Activated effector memory CD4-positive, alpha-beta T cell treated with anti-CD3 and anti-CD28 coated beads, Interleukin-2, amount 50 U/mL, for 16 hours (primary cell): ENCODE measurements around the gene SLC34A3.

Experiments
- DNase-seq: peaks from one replicate; pipeline ENCODE4 v3.0.0-alpha.2; 2020

The SLC34A3 gene

DNA sequence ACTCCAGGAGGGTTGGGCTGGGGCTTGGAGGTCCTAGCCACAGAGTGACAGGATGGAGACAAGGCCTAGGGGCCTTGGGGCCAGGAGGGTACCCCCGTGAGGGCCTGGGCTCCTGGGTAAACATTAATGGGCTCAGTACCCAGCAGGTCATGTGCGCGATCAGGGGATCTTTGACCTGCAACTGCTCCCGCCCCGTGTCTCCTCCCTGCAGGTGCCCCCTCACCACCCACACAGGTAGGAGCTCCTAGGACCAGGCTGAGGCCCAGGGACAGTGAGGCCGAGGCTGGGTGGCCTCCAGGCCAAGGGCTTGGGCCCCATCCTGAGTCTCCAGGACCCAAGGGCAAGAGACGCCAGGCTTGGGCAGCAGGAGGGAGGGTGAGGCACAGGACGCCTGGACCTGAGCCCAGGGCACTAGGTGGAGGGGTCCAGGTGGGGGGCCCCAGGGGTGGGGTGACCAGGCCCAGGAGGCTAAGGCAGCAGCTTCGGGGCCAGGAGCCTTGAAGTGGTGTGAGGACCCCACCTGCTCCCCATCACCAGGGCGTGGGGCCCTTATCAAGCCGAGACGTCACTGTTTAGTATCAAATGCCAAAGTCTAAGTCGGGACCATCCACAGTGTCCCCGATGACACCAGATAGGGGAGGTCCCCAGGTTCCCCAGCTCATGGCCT, at the start of gene SLC34A3:
TSS of gene SLC34A3 (plus strand) at position 197 of the 667 bp plus-strand sequence. CDS start 802 bp downstream, outside the sequence.
- no peak for DNase-seq

DNA sequence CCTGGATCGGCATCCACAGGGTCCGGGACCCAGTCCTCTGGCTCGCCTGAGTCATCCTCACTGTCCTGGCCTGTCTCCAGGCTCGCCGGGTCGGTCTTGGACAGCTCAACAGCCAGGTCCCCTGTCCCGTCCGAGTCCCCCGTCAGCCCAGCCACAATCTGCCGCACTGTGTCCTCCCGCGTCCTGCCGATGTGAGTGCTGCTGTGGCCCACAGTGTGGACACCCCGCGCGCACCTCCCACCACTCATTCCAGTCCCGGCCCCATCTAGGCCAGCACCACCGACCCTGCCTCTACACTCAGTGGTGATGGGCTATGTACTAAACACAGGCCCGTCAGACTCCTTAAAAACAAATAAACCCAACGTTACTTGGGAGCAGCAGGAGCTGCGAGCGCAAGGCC, 49.0 kb upstream of the SLC34A3 start:
- no peak for DNase-seq

DNA sequence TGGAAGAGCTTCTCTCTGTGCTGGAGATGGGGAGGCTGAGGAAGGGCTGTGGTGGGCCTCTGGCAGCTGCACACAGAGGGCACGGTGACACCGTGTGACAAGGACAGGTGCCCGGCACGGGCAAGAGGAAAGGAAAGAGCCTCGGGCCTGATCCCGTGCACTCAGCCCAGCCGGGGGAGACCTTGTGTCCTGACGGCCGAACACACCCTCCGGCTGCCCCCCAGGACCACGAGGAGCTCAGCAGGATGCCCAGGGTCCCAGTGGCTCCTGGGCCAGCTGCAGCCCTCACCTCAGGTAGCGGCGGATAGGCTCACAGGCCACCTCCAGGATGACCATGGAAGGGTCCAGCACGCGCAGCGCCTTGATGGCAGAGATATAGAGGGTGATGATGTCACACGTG, 47.9 kb upstream of the SLC34A3 start:
- no peak for DNase-seq

DNA sequence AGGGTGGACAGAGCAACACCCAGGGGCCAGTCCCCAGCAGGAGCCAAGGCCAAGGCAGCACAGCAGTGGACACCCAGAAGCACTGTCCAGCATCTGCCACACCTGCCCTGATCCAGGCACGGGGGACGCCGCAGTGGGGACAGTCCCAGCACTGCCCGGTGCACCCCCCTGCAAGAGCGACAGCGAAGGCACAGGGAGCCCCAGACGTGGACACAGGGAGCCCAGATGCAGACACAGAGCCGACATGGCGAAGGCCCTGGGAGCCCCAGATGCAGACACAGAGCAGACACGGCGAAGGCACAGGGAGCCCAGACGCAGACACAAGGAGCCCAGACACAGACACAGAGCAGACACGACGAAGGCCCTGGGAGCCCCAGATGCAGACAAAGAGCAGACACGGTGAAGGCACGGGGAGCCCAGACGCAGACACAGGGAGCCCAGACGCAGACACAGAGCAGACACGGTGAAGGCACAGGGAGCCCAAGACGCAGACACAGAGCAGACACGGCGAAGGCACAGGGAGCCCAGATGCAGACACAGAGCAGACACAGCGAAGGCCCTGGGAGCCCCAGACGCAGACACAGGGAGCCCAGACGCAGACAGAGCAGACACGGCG, 46.6 kb upstream of the SLC34A3 start:
- DNase-seq = no peak

DNA sequence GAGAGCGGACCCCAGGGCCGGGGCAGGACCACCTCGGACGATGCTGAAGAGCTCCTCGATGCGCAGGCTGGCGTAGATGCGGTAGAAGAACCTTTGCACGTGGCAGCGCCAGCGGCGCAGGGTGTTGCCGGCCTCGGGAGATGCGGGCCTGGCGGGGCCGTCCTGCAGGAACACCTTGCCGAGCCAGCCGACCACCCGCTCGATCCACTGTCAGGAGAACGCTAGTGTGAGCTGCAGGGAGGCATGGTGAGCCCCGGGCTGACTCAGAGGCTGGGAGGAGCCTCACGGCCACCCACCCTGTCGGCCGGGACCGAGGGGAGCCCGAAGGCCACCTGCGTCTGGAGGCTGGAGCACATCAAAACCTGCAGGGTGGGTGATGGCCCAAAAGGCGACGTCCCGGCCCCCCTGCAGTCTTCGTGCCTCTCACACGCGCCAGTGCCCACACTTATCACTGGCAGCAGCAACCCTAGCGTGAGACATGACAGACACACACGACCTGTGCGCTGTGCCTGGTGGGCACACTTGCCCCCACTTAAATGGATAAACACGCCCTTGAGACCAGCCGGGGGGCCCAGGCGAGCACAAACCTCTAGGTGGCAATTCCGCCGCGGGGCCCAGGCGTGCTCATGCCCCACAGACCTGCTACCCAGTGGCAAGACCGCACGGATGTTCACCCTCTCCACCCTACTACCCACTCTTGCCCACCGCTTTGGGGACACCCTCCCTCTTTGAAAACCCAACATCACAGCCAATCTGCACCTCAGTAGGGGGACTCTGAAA, 45.6 kb upstream of the SLC34A3 start:
- no peak for DNase-seq

DNA sequence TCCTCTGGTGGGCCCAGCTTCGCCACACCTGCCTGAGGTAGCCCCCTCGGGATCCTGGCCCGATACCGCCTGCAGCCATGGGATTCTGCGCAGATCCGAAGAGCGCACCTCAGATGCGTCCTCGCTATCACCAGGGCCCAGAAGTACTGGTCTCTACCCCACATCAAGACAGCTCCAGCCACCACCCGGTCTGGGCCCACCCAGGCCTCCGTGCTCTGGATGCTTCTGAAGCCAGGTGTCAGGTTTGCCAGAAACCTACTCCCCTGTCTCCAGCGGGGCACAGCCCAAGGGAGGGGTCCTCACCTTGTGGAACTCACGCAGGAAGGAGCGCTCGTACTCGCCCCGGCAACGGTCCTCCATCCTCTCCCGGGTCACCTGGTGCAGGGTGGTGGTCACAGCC, 44.8 kb upstream of the SLC34A3 start:
- DNase-seq = no peak

DNA sequence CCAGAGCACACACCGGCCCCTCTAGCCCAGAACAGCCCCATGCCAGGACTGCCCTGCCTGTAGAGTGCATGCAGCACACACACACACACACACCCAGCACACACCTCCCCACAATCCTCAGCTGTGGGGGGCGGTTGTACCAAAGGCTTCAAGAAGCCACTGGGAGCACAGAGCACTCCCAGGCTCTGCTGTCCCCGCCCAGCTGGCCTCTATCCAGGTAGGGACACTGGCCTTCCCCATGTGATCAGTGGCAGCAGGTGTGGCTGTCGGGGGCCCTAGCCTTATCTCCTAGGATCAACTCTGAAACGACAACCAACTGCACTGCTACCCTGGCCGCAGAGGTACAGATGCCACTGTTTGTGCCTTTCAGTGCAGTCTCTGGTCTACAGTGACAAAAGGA, 44.3 kb upstream of the SLC34A3 start:
- no peak for DNase-seq

DNA sequence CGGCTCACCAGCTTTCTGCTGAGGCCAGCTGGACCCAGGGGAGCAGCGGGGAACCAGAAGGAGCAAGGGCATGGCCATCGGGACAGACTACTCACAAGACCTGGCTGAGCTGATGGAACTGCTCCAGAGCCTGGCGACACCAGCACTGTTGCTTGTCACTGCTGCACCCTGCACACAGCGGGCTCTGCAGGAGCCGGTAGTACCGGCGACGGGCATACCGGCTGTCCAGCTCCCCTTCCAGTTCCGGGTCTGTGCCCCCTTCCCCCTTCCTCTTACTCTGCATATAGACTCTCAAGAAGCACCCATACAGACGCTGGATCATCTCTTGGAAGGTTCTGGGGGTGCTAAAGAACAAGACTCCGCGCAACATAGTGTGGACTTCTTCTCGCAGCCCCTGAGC, 43.3 kb upstream of the SLC34A3 start:
- DNase-seq = no peak

DNA sequence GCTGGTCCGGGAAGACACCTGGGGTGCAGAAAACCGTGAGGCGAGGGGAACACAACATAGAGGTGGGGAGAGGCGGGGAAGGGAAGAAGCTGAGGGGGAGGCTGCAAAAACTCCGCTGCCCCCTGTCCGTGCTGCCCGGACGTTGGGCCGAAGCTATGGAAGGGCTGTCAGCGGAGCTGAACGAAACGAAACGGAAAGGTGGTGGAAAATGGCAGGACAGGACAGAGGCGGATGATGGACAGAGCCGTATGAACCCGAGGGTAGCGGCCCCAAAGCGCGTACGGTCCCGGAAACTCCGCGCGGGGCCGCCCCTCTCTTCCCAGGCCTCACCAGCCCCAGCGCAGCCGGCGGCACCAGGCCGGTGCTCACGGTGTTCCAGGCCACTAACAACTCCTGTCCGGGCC, 42.6 kb upstream of the SLC34A3 start:
- no peak for DNase-seq

DNA sequence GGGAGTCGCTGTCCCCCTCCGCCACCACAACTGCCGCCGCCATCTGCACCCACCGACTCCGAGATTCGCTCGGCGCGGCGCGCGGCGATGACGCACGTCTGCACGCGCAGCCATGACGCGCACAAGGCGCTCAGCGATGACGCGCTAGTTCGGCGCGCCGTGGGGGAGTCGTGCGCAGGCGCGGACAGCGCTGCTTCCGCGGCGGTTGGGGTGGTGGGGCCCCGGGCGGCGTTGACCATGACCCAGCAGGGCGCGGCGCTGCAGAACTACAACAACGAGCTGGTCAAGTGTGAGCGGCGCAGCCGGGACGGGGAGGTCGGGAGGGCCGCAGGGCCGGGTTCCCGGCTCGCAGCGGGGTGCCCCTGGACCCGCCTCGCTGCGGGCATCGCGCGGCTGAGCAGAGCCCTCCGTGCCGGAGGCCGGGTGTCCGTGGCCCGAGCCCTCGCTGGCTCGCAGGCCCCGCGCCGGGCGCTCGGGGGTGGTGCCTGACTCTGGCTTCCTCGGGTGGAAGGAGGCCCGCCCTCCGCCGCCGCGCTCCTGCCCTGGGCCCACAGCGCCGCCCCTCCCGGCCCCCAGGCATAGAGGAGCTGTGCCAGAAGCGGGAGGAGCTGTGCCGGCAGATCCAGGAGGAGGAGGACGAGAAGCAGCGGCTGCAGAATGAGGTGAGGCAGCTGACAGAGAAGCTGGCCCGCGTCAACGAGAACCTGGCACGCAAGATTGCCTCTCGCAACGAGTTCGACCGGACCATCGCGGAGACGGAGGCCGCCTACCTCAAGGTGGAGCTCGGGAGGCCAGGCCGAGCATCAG, 42.0 kb upstream of the SLC34A3 start, which contains the start of the genes ANAPC2 and SSNA1:
TSS of gene ANAPC2 (minus strand) at position 71 of the 807 bp plus-strand sequence. CDS start at position 43, 28 bp downstream.
TSS of gene SSNA1 (plus strand) at position 187 of the 807 bp plus-strand sequence. CDS start at position 238, 51 bp downstream.
- peak; percentile 98 for DNase-seq

DNA sequence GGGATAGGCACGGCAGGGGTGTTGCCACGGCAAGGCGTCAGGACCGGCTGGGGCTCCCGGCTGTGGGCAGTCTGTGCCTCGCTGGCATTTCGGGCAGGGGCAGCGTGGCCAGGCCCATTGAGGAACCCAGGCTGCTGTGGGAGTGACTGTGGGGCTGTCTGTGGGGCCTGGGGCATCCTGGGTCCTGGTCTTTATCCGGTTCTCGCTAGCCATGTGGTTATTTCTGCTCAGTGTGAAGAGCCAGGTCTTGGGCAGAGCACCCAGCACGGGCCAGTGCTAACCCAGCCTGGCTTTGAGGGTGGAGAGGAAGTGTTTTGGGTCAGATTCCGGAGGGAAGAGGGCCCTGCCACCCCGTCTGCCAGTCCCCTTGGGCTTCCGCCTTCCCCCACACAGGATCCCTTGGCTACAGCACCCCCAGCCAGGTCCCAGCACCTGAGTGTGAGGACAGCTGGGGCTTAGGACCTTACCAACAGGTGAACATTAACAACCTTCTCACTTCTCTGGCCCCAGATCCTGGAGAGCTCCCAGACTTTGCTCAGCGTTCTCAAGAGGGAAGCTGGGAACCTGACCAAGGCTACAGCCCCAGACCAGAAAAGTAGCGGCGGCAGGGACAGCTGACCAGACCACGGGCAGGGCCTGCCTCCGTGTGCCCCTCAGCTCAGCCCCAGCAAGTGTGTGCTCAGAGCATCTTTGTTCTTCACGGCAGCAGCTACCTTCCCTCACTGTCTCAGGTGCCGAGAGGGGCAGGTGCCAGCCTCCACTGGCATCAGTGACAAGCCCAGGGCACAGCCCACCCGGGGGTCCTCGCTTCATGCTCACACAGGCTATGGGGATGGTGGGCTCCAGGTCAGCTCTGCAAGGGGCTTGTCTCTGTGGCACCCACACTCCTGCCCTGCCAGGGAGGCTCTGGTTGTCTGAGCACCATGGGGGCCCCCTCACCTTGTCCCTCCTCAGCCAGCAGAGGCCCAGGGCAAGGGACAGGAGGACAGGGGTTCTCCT, 41.1 kb upstream of the SLC34A3 start:
- DNase-seq = no peak

DNA sequence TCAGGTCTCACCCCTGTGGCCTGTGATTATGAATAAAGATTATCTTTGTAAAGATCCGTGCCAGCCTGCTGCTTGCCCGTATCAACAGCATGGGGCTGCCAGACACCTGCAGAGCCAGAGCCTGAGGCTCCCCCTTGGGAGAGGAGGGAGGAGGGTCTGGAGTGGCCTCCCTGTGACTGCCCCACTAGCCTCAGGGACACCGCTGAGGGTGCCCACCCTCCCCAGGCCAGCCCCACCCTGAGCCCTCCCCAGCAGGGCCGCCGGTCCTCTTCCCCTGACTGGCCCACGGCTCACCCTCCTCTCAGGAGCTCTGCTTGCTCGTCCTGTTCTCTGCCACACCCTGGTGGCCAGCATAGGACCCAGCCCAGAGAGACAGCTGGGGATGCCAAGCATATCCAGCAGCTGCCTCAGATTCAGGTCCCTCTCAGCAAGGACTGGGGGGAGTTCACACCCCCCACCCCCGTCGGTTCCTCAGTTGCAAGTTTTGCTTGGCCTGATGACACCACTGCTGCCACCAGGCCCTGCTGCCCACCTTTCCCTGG, 40.3 kb upstream of the SLC34A3 start:
- no peak for DNase-seq

DNA sequence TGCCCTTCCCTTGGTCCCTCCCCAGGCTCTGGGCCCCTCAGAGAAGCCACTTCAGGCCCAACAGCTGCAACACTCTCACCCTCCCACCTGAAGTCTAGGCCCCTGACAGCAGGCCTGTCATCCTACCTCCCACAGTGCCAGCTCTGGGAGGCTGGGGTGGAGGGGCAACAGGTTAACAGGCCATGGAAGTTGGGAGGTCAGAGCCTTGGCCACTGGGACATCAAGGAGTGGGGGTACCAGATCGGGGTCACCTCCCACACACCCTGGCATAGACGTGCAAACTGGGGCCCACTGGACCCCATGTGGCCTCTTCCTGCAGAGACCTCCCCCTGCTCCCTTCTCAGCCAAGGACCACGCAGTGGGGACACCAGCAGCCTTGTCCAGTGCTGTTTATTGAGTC, 39.5 kb upstream of the SLC34A3 start:
- DNase-seq = no peak

DNA sequence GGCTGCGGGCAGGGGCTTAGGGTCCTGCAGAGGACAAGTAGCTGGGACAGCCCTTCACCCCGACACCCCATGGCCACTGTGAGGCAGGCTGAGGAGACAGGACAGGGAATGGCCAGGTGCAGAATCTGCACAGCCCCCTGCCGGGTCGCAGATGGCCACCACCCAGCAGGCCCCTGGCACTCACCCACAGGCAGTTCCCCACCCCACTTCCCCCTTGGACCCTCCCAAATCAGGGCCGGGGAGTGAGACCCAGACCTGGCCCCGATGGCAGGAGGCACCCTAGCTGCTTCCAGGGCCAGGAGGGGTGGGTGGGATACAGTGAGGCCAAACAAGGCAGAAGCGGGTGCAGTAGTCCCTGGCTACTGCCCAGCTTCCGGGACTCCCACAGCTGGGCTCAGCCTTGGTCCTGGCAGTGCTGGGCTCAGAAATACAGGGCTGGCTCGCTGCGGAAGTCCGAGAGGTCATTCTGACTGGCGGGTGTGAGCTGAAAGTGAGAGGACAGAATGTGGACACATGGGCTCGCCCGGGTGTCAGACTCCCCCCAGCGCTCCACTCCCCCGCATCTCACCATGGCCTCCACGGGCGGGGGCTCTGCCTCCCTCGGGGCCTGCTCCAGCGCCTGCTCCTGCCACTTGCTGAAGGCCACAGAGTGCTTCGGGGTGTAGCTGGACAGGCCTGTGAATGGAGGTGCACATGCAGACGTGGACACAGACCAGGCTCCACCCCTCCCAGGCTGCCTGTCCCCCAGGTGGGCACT, 38.8 kb upstream of the SLC34A3 start:
- no peak for DNase-seq

DNA sequence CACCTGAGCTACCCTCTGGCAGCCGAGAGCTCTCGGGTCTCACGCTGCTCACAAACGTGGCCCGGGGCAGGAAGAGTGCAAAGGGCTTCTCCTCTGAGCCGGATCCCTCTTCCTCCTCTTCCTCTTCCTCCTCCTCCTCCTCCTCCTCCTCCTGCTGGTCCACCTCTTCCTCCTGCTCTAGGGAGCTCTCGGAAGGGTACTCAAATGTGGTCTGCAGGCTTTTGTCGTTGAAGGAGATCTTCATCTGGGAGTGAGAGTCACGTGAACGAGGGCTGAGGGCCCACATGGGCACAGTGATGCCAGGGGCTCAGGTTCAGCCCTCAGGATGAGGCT, 38.3 kb upstream of the SLC34A3 start:
- DNase-seq = no peak

DNA sequence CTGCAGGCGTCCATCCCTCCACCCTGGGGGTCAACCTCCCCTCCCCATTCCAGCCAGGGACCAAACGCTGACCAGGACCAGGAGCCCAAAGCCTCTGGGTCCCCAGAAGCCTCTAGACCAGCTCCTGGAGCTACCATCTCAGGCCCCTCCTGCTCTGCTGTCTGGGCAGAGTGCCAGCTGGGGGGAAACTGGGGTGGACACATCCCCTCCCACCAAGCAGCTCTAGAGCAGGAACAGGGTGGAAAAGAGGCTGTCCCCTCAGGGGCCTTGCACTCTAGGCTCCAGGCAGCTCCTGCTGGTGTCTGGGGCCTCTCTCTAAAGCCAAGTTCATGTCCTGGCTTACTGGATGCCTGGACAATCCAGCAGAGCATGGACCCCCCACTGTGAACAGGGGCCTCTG, 37.8 kb upstream of the SLC34A3 start:
- no peak for DNase-seq

DNA sequence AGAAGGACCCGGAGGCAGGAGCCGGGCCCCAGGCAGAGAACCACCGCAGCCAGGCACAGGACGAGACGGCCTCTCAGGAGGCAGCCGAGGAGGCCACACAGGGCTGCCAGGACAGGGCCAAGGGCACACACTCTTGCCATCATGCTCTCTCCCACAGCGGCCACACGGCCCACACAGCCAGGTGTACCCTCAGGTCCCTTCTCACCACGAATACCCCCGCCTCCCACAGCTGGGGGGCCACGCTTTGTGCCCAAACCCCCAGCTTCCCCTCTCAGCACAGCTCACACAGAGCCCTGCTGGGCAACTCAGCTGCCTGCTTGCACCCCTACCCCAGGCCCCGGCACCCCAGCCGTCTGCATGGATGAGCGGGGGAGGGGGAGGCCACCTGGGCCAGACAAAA, 36.9 kb upstream of the SLC34A3 start:
- no peak for DNase-seq

DNA sequence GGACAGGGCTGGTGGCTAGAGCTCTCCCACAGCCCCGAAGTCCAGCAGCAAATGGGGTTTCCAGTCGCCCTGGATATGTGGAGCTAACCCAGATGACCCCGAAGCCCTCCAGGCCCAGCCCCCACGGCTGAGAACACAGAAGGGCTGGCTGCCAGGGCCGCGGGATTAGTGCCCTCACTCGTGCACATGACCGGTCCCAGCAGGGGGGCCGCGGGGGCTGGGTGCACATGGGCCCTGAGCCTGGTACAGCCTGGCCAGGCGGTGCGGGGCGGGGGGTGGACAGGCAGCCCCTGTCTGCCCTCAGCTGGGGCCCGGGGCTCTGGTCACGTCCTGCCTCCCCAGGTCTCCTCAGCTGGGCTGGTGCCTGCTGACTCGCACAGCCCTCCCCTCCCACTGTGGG, 36.3 kb upstream of the SLC34A3 start:
- DNase-seq = no peak

DNA sequence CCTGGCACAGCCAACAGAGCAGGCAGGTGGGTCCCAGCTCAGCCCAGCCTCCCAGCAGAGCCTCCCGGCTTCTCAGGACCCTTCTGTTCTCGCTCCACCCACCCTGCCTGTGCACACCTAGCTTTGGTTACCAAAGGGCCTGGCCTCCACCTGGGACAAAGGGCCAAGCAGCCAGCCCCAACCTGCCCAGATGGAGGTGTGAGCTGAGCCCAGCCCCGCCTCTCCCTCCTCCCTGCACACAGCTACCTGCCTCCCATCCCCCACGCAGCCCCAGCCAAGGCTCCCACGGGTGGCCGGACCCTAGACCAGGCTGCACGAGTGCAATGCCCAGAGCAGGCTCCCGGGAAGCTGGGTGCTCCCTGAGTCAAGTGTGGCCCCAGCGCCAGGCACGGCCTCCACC, 35.8 kb upstream of the SLC34A3 start:
- no peak for DNase-seq

DNA sequence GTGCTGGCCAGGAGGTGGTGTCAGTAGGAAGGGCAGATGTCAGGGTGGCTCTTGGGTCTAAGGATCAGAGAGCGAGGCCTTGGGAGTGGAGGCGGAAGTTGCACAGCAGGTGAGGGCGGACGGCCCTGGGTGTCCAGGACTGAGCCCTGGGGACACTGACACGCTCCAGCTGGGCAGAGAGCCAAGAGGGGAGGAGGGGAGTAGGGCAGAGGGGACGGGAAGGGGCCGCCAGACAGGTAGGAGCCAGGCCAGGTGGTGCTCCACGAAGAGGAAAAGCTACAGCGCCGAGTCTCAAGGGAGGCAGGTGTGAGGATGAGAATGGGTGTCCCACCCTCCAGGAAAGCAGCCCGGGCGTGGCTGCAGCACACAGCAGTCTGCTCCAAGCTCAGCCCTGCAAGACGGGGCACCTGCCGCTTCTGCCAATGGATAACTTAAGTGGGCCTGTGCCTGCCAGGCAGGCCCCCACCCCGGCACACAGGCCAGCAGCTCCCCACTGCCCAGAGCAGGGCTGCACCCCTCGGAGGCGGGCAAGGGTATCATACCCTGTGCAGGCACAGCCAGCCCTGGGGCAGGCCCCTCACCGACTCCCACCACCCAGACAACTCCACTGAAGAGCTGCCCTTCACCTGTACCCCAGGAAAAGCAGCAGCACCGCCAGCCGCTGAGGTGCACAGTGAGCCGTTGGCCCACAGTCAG, 35.0 kb upstream of the SLC34A3 start:
- no peak for DNase-seq
